ENCODE measurements around the gene EEF1AKMT4. TPM values are rescaled to one million over a fixed set of nuclear protein-coding genes. Genes with fewer than 3 reads are reported as not detected.

EEF1AKMT4 gene
- total RNA-seq, 1 experiment from 2014 or later = 15.1 TPM

GRCh38 chr3:184291738-184292445, 42.4 kb downstream of the EEF1AKMT4 start:
- no peak for DNase-seq (ENCODE audit: extremely low read depth, low read depth)

GRCh38 chr3:184295771-184296170, 46.3 kb downstream of the EEF1AKMT4 start:
- no peak for DNase-seq (ENCODE audit: extremely low read depth, low read depth)

- DNase-seq (ENCODE audit: extremely low read depth, low read depth) = no peak
Measured at GRCh38 chr3:184296616-184297015, 47.1 kb downstream of the EEF1AKMT4 start.

GRCh38 chr3:184298759-184299487, 49.5 kb downstream of the EEF1AKMT4 start, which contains the start of gene PSMD2:
PSMD2 (plus strand) TSS chr3:184299241; CDS start chr3:184299267, 26 bp downstream.
- peak; percentile 91 for DNase-seq (ENCODE audit: extremely low read depth, low read depth)

- DNase-seq (ENCODE audit: extremely low read depth, low read depth) = no peak
Measured at GRCh38 chr3:184299488-184300377, 50.3 kb downstream of the EEF1AKMT4 start.

GRCh38 chr3:184300378-184300720, 50.9 kb downstream of the EEF1AKMT4 start:
- no peak for DNase-seq (ENCODE audit: extremely low read depth, low read depth)

- no peak for DNase-seq (ENCODE audit: extremely low read depth, low read depth)
Measured at GRCh38 chr3:184305577-184305976, 56.1 kb downstream of the EEF1AKMT4 start.

- no peak for DNase-seq (ENCODE audit: extremely low read depth, low read depth)
Measured at GRCh38 chr3:184306341-184306972, 57.0 kb downstream of the EEF1AKMT4 start.

GRCh38 chr3:184307915-184308314, 58.4 kb downstream of the EEF1AKMT4 start:
- DNase-seq (ENCODE audit: extremely low read depth, low read depth) = no peak

Small RNAs within 50 kb of the gene (small RNA-seq; reads per million reads assigned to genes)
- gene MIR1224 = 0 reads per million in 2 experiments

Other genes with a start within 250 kb of the EEF1AKMT4 start
- 7.0 and 9.4 TPM in 2 replicates for gene ABCC5, start 231.8 kb upstream of the EEF1AKMT4 start, total RNA-seq (2014; rRNA removed; shearing (Covaris generic))
- gene HTR3D, start 217.9 kb upstream of the EEF1AKMT4 start, total RNA-seq (2014; rRNA removed; shearing (Covaris generic)) = not detected in 2 replicates
- not detected in 2 replicates for gene HTR3C, start 196.6 kb upstream of the EEF1AKMT4 start, total RNA-seq (2014; rRNA removed; shearing (Covaris generic))
- not detected in 2 replicates for gene HTR3E, start 152.6 kb upstream of the EEF1AKMT4 start, total RNA-seq (2014; rRNA removed; shearing (Covaris generic))
- gene EIF2B5, start 114.3 kb upstream of the EEF1AKMT4 start, total RNA-seq (2014; rRNA removed; shearing (Covaris generic)) = 32.0 and 33.3 TPM in 2 replicates
- gene DVL3, start 94.3 kb upstream of the EEF1AKMT4 start, total RNA-seq (2014; rRNA removed; shearing (Covaris generic)) = 16.1 and 19.4 TPM in 2 replicates
- gene AP2M1, start 74.8 kb upstream of the EEF1AKMT4 start, total RNA-seq (2014; rRNA removed; shearing (Covaris generic)) = 110 and 117 TPM in 2 replicates
- 21.1 and 25.4 TPM in 2 replicates for gene ABCF3, start 63.5 kb upstream of the EEF1AKMT4 start, total RNA-seq (2014; rRNA removed; shearing (Covaris generic))
- gene VWA5B2, start 20.1 kb upstream of the EEF1AKMT4 start, total RNA-seq (2014; rRNA removed; shearing (Covaris generic)) = 0.35 TPM in 1 of 2 replicates, not detected in the other
- gene ALG3, start 710 bp upstream of the EEF1AKMT4 start, total RNA-seq (2014; rRNA removed; shearing (Covaris generic)) = 50.7 and 52.9 TPM in 2 replicates
- 0.23 TPM in 1 of 2 replicates, not detected in the other for gene CAMK2N2, start 11.9 kb downstream of the EEF1AKMT4 start, total RNA-seq (2014; rRNA removed; shearing (Covaris generic))
- not detected in 2 replicates for gene ECE2, start 26.4 kb downstream of the EEF1AKMT4 start, total RNA-seq (2014; rRNA removed; shearing (Covaris generic))
- 140 and 164 TPM in 2 replicates for gene PSMD2, start 49.6 kb downstream of the EEF1AKMT4 start, total RNA-seq (2014; rRNA removed; shearing (Covaris generic))
- gene EIF4G1, start 64.9 kb downstream of the EEF1AKMT4 start, total RNA-seq (2014; rRNA removed; shearing (Covaris generic)) = 160 and 178 TPM in 2 replicates
- 10.7 and 12.6 TPM in 2 replicates for gene FAM131A, start 87.9 kb downstream of the EEF1AKMT4 start, total RNA-seq (2014; rRNA removed; shearing (Covaris generic))
- gene CLCN2, start 111.9 kb downstream of the EEF1AKMT4 start, total RNA-seq (2014; rRNA removed; shearing (Covaris generic)) = 4.9 and 6.2 TPM in 2 replicates
- 98.8 and 101 TPM in 2 replicates for gene POLR2H, start 112.0 kb downstream of the EEF1AKMT4 start, total RNA-seq (2014; rRNA removed; shearing (Covaris generic))
- gene THPO, start 128.5 kb downstream of the EEF1AKMT4 start, total RNA-seq (2014; rRNA removed; shearing (Covaris generic)) = not detected in 2 replicates
- 0.07 TPM in 1 of 2 replicates, not detected in the other for gene CHRD, start 130.4 kb downstream of the EEF1AKMT4 start, total RNA-seq (2014; rRNA removed; shearing (Covaris generic))

Measured in NCI-H460 (cell line).